NOMO-1 treated with DMSO at 0.1 percent for 48 hours (cell line): Measurements from ENCODE around the gene ADAM19.
A peak's percentile ranks its signal among the peaks of the same experiment; 100 is the strongest.

Experiments used
- DNase-seq: peaks from one replicate; lab custom pipeline; 2025; ENCODE audit not compliant: unreplicated experiment; lab: John Stamatoyannopoulos, UW

The ADAM19 gene

DNA sequence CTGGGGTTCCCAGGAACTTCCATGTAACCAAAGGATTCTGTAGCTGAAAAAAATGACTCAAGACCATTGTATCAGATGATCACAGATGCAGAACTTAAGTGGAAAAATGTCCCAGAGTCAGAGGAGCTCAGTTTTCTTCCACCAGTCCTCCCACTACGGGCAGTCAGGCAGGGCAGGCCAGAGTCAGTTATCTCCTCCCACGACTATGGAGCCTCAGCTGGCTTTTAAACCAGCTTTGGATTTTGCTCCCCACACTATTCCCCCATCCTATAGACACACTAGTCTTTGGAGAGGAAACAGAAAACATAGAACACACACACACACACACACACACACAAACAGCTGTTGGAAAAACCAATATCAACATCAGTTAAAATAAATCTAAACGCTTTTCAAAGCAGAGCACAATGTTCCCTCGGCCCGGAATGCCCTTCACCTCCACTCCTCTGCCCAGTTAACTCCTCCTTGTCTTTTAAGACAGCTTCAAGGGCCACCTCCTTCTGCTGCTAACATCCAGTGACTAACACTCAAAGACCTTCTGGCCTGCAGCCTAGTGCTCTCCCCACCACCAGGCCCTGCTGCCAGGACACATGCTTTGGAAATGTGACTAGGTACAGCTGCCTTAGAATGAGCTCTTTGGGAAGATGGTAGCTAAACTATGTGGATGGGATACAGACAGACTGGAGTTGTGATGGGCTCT lies 58.8 kb downstream of the ADAM19 start:
- DNase-seq, result no peak

DNA sequence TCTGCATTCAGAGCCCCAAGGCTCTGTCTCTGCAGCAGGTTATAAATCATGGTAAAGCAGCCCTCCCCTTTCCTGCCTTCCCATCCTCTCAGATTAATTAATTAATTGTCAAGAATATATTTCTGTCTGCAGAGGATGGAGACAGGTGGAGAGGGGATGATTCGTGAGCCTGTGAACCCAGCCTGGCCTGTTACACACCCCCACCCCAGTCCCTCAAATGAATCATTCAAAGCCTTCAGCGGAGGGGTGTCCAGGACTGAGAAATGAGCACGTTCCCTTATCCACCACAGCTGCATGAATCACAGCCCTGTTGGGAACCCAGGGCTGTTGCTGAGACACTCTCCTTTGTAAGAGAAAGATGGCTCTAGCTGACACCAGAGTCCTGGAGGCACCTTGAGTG lies 59.6 kb downstream of the ADAM19 start:
- no peak for DNase-seq

DNA sequence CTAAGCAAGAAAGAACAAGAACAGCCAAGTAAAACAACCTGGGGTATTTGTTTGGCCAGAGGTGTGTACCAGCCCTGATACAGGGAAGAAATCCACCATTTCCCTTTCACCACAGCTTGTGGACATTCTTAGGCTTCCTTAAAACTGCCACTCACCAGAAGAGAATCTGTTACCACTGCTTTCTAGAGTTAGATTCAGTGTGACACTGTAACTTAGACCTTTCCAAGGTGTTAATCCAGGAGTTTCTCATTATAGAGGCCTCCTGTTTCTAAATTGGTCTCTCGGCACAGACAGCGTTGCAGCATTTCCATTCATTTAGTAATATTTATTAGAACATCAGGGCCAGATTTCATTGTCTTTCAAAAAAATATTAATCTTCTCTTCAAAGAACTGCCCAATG lies 60.6 kb downstream of the ADAM19 start:
- no peak for DNase-seq

DNA sequence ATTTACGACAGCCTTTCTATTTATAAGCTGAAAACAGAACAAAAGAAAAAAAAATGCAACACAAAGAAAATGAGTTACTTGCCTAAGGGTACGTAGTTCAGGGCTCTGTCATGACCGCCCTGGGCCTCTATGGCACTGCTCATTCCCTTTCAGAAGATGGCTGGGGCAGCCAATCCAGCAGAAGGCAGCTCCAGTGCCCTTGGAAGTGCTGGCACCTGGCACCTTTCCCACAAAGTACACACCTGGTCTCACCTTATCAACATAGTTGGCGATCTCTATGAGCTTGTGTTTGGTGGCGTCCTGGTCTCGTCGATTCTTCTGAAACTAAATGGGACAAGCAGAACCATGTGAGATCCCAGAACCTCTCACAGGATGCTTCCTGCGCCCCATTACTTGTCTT lies 62.4 kb downstream of the ADAM19 start:
- DNase-seq, result no peak

DNA sequence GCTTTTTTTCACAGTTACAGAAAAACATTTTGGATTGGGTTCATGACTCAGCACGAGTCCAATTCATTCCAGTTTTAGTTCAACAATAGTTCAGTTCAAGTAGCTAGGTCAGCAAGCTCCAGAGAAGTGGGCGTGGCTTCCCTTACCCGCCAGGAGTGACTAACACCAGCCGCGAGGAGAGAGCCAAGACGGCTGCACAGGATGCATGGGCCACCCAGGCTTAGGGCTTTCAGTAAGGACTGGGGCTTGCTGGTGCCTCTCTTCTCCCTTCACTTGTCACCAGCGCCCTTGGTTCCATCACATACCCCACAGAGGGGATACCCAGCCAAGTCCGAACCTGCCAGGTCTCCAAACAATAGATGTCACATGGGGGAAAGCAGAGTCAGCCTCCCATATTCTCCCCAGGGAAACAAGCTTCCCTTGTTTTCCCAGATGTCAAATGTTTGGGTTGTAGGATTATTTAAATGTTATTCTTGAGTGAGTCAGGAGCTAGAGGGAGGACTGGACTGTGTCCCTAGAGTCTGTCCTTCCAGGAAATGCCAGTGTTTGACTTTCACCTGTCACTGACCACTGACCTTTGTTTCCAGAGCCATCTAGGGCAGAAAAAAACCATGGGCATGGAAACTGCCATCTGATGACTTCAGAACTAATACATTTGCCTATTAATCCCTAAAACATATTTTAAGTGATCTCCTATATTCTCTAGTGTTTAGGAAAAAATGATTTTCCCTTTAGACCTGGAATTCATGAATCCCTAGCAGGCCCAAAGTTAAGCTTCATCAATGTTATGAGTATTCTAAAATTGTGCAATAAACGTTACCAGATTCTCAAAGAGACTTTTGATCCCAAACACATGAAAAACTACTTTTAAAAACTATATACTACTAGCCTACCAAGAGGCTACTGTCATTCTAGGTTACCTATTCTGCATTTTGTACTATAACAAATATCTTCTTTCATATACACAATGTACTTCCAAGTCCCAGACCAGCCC lies 63.6 kb downstream of the ADAM19 start:
- peak; percentile 40 for DNase-seq

DNA sequence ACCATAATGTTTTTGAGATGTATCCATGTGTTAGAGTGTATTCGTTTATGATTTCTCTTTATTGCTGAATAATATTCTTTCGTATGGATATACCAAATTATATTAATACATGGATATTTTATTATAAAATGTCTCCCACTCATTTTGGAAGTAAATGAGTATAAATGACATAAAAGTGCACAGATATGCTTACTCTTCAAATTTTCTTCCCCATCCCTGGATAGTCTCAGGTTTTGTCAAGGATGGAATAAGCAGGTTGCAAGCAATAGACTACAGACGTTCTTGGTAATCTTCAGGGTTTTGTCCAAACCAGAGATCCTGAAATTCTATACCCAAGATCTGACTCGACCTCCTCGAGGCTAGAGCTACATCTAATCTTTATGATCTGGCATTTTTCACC lies 64.9 kb downstream of the ADAM19 start:
- no peak for DNase-seq

DNA sequence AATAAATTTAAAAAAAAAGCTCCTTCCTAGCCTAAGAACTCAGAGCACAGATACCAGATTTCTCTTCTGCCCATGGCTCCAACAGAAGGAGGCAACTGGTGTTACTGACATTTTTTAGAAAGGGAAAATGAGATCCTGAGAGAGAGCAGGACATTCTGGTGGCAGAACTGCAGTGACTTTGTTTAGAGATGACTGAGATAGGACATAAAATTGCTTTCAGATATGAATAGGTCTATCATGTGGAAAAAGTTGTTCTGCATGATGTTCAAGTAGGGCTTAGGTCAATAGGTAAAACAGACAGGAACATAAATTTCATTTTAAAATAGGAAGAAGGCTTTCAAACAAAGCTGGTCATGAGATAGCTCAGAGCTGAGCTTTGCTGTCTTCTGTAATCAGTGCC lies 66.0 kb downstream of the ADAM19 start:
- DNase-seq, result no peak

DNA sequence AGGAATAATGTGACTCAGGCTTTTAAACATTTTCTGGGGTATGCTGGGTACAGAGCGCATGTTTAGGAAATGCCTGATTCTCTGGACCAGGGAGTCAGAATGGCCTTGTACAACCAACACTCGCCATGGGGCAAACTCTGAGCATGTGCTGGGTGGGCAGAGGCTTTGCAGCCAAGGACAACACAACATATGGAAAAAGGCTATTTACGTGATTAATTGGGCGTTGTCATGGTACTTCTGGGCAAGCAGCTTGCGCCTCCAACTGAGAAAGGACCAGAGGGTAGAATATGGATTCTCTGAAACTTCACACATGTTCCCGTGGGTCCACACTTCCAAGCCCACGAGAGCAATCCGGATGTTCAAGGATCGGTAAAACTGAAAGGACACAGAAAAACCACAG lies 66.5 kb downstream of the ADAM19 start:
- DNase-seq, result no peak

DNA sequence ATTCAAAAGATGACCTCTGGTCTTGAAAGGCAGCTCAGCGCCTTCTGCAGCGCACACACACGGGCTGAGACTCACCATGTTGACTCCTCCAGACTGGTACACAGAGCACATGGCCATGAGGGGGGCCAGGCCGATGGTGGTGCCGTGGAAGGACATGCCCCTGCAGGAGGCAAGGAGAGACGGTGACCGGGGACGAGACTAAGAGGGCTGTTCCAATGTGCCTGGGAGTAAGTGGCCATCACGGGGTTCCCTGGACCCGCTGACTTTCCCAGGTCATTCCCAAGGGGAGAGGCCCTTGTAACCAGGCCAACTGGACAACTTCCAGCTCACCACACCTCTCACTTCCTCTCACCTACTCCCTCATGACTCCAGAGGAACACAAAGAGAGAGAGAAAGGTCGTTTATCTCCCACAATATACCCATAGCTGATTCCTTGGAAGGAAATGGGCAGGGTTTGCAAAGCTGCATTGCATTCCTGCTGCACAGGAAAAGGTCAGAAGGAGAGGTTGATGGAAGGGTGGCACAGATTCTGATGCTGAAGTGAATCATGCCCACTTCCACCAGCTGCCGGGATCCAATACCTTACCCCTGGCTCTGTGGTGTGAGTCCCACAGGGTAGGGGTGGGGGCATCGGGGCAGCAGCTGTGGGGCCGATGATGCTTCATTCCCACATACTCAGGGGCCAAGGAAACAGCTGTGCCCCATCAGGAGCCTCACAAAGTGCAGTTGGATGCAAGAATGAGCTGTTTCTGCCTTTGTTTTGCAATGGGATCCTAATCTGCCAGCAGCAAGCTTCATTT lies 68.4 kb downstream of the ADAM19 start:
- no peak for DNase-seq

DNA sequence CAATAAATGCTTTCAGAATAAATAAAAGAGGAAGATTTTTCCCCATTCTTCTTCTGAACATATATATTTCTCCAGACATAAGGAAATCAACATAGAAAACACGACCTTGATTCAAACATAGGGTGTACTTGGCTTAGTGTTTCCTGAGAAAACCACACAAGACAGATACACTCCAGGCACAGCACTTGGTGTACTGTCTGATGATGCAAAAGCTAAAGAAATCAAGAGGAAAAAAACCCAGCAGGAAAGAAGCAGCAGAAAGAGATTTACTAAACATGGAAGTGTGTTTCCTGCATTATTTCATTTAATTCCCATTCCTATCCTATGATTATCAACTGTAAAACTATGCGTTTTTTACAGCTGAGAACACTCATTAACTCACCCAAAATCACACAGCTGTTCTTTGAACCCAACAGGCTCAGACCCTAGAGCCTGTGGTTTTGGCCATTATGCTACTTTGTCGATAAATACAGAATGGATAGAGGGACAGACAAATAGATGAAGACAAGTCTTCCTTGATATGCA lies 69.4 kb downstream of the ADAM19 start:
- no peak for DNase-seq

DNA sequence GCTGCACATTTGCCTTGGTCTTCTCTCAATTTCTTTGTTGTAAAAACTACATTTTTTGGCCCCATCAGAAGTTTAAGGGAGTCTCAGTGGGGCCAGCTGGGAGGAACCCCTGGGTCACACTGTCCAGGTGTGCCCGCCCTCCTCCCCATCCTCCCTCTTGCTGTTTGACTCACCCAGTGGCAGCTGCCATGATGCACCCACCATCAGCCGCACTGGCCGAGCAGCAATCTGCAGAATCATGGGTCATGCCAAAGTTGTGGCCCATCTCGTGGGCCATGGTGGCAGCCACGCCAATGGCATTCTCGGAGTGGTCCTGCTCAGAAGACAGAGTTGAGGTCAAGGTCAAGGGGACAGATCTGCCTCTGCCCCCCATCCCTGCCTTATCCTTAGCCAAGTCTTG lies 70.1 kb downstream of the ADAM19 start:
- no peak for DNase-seq

DNA sequence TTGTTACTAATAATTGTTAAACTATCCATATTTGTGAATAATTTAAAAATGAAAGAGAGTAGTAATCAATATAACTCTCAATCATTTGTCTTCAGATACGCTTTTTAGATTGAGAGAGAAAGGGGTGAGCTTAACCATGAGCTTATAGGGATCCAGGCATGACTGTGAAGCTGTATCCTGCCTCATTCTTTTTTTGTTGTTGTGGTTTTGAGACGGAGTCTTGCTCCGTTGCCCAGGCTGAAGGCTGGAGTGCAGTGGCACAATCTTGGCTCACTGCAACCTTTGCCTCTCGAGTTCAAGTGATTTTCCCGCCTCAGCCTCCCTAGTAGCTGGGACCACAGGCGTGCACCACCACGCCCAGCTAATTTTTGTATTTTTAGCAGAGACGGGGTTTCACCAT lies 71.5 kb downstream of the ADAM19 start:
- DNase-seq, result no peak

DNA sequence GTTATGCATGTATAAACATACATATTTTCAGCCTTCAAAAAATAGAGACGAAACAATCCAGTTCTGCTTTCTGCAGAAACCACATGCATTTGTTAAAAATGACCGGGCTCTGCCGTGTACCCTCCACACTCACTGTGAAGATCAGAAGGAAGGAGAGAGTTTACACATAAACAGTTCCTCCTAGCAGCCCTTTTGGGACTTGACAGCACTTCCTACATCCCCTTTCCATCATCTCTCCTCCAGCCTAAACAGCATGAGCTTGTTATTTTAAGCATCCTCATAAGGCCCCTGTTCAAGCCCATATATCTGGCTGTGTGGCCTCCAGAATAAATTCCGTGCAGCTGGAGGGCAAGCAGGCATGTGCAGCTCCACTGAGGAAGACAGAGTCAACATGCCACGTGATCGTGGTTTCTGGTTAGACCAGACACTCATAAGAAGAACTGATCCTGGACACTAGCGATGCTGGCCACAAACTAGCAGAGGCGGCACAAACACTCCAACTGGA lies 73.4 kb downstream of the ADAM19 start:
- peak; percentile 91 for DNase-seq

DNA sequence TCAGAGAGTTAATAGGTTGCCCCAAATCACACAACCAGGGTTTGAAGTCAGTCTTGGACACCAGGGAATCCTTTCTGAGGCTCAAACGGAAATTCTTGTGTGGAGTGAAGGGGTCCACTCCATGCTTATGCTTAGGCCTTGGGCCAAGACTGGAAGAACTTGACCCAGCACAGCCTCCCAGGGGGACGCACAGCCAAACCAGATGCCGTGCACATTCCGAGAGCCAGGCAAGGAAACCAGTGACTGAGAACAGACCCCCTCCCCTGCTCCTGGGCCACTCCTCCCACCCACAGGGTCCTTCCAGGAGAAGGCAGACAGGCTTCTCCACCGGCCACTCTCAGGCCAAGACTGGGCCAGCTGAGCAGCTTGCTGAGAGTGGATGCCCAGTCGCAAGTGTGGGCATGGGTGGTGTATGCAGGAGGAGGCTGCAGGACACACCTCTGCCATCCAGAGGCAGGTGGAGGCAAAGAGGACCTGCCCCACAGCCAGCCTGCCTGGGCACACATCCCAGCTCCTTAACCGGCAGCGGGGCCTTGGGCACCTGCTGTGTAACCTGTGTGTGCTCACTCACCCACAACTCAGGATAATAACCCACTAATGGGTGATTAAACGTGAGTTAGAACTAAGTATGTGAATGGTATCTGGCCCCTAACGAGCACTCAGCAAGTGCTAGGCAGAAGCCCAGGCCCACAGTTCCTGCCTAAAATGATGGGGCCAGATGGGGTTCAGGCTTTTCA lies 77.5 kb downstream of the ADAM19 start:
- DNase-seq, result no peak

DNA sequence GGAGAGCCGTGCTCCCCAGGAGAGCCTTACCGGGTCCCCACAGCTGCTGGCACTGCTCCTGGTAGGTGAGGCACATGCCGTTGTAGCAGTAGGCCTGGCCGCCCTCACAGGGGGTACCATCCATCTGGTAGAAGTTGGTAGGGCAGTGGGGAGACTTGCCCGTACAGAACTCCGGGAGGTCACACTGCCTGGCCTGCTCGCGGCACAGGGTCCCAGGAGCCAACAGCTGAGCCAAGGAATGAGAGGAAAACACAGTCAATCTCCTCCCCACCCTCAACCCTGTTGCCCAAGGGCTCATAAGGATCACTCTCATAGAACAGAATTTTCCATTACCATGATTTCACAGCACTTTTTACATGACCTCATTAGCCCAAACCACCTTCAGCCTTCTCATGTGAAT lies 78.7 kb downstream of the ADAM19 start:
- DNase-seq, result no peak

DNA sequence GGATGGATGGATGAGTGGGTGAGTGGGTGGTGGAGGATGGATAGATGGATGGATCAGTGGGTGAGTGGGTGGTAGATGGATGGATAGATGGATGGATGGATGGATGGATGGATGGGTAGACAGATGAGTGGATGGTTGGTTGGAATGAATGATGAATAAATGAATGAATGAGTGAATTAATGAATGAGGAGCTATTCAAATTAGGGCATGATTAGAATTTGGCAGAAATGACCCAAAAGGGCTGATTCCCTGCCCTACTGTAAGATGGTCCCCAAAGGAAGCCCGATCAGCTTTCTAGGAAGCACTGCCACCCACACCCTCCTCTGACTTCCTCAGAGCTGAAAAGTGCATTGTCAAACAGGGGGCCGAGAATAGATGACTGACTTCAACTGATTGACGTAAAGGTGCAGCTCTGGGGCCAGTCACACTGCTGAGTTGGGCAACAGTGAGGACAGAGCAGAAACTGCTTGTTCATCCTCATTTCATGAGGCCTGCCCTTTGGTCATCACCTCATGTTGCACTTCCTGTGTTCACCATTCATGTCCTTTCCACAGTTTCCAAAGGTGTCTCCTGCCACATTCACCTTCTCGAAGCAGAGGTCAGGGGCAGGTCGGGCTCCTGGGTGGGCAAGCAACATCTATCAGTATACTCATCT lies 81.3 kb downstream of the ADAM19 start:
- peak; percentile 90 for DNase-seq

DNA sequence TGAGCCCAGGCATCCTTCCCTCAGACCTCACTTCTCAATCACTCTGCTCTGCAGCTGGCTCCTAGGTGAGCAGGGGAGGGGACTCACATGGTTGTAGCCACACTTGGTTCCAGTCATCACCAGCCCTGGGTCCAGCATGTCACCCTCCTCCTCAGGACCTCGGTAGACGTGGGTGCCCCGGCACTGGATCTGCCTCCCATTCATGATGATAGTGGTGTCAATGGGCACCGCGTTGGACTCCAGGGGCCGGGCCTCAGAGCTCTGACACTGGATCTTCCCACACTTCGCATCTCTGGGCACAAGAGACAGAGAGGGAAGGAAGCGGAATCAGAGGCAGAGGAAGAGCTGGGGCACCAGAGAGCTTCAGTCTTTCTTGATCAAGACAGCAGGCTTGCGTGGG lies 82.7 kb downstream of the ADAM19 start:
- no peak for DNase-seq

DNA sequence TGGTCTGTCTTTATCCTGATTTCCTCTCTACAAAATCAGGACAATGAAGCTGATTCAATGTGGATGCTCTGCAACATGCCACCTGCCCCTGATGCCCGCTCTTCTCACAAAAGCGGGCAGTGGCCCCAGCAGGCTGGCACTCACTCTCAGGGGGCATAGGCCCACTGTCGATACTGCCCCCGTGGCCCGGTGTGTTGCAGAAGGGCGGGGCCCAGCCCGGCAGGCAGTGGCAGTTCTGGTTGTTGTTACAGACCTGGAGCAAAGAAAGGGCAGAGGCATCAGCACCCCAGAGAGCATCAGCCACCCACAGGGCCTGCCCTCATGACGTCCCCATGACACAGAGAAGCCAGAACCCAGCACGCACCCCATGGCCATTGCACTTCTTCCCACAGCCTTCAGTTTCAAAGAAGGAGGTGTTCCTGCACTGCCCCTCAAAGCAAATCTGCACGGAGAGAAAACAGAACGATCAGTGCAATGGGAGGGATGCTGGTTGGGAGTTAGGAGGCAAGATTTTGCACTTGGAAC lies 84.0 kb downstream of the ADAM19 start:
- no peak for DNase-seq

DNA sequence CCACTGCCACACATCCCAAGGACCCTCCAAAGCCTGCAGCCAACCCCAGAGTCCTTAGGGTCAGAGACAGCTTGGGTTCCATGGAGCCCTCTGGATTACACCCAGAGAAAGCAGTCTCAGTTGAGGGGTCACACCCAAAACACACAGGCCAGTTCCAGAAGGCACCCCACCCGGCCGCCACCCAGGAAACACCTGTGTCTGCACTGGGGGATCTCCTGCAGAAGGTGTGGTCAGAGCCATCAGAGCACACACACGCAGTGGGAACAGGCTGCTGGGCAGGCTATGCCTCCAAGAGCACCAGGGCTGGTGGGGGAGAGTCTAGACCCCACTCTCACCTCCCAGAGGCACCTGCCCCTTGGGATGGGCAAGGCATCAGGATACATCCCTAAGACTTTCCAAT lies 88.2 kb downstream of the ADAM19 start:
- DNase-seq, result no peak

DNA sequence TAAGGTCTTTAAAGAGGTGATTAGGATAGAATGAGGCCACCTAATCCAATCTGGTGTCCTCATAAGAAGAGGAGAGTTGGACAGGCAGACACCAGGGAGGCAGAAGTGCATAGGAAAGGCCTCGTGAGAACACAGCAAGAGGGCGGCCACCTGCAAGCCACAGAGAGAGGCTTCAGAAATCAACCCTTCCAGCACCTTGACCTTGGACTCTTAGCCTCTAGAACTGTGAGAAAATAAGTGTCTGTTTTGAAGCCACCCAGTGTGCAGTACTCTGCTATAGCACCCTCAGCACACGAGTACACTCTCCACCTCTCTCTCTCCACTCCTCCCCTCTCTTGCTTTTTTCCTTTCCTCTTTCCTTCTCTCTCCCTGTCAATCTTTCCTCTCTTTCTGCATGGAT lies 88.7 kb downstream of the ADAM19 start:
- DNase-seq, result no peak
